ENCODE data around the gene CEP104. TPM values are rescaled to one million over a fixed set of nuclear protein-coding genes. Genes with fewer than 3 reads are reported as not detected.

Gene CEP104
- total and polyA plus RNA-seq, 10 of the 15 experiments (the other 5 are each of a cell fraction or from before 2014, with no cell fraction given) = 7.2 to 34.8 (median 19.3) TPM

GRCh38 chr1:3787745-3788605 is 69.0 kb downstream of the CEP104 start:
- RAD21 ChIA-PET (ENCODE audit: unreplicated experiment) = no interaction called here
- Histone ChIP-seq H3K9me3 (replicated peaks; ENCODE audit: control insufficient read depth, insufficient read depth, low read length) (no peaks in the 10 kb centered on the region), H3K4me2 (ENCODE audit: control insufficient read depth, insufficient read depth) (no peak overlapping the region), H3K4me1 (ENCODE audit: control insufficient read depth, insufficient read depth, low read length) (peaks cover 14% of the 10 kb centered on the region), H3K27ac (ENCODE audit: control insufficient read depth, insufficient read depth) (no peak overlapping the region), H3K4me3 (no peak overlapping the region), H3K27me3 (replicated peaks in 1 of 2; ENCODE audit: control insufficient read depth in 2 of 2, insufficient read depth in 2 of 2, low read length in 1 of 2) (no peaks in the 10 kb centered on the region), H2AFZ (ENCODE audit: control insufficient read depth, low read depth, low read length) (no peak overlapping the region), H3K9ac (ENCODE audit: control insufficient read depth, insufficient read depth, low read length) (no peak overlapping the region), H3K79me2 (ENCODE audit: control insufficient read depth, insufficient read depth, low read length) (peaks cover 13% of the 10 kb centered on the region), H3K36me3 (ENCODE audit: control insufficient read depth in 2 of 2, insufficient read depth in 2 of 2, low read length in 1 of 2) (peaks cover 19 to 20% of the 10 kb centered on the region in 2 experiments), H4K20me1 (ENCODE audit: control insufficient read depth, insufficient read depth) (no peaks in the 10 kb centered on the region)
- intact Hi-C loops (cut with micrococcal nuclease; ENCODE audit: unreplicated experiment) (no loop called here), in situ Hi-C loops (cut with MboI) (no loop called here)
- no TSS peak for BruUV-seq (replicated peaks)
- WGBS (ENCODE audit: insufficient coverage, insufficient replicate concordance, low lambda C conversion rate, missing lambda C conversion rate) = 52% methylated on average over 26 of the region's 26 CpGs
- FAIRE-seq (no peak), ATAC-seq (no peak), DNase-seq (ENCODE audit: low read depth, low spot score) (no peak)
- TF ChIP-seq NR2C2 (IDR thresholded peaks at IDR 0.05; ENCODE audit: borderline replicate concordance, control insufficient read depth, insufficient read length, low read depth) (no peak), CHD1 (IDR thresholded peaks at IDR 0.05; ENCODE audit: low read depth, low read length) (no peak)
- CTCF ChIA-PET = interaction anchor here (0.7 kb wide), 2 partner anchors 8 to 14 kb away, joined by 3 read pairs; partner anchors contain the start of gene LRRC47
- SMC1A ChIA-PET (ENCODE audit: uncharacterized antibody, unreplicated experiment) = no interaction called here
- POLR2A ChIA-PET = no interaction called here

DNA sequence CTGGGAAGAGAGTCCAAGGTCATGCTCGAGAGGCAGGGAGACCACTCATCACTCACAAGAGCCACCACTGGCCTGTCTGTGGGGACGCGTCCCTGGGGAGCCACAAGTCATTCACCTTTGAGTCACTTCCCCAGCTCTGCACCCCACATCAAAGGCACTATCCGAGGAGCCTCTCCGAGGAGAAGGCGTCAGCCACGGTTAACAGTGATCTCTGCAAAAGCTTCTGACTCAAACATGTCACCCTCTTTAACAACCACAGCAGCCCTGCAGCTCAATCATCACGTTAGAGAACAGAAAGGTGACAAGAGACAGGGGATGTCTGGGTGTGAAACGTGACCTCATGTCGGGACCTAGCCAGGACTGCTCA is 69.7 kb downstream of the CEP104 start:
- DNase-seq (ENCODE audit: low read depth, low spot score) = no peak
- Histone ChIP-seq H3K79me2 (ENCODE audit: control insufficient read depth, insufficient read depth, low read length) (peaks cover 9% of the 10 kb centered on the region), H3K4me3 (no peak overlapping the region), H3K9me3 (replicated peaks; ENCODE audit: control insufficient read depth, insufficient read depth, low read length) (no peaks in the 10 kb centered on the region), H3K4me1 (ENCODE audit: control insufficient read depth, insufficient read depth, low read length) (peaks cover 14% of the 10 kb centered on the region), H3K36me3 (ENCODE audit: control insufficient read depth in 2 of 2, insufficient read depth in 2 of 2, low read length in 1 of 2) (peaks cover 19 to 20% of the 10 kb centered on the region in 2 experiments), H3K4me2 (ENCODE audit: control insufficient read depth, insufficient read depth) (no peak overlapping the region), H3K27ac (ENCODE audit: control insufficient read depth, insufficient read depth) (no peak overlapping the region), H4K20me1 (ENCODE audit: control insufficient read depth, insufficient read depth) (no peaks in the 10 kb centered on the region), H3K9ac (ENCODE audit: control insufficient read depth, insufficient read depth, low read length) (no peak overlapping the region), H3K27me3 (replicated peaks in 1 of 2; ENCODE audit: control insufficient read depth in 2 of 2, insufficient read depth in 2 of 2, low read length in 1 of 2) (no peaks in the 10 kb centered on the region), H2AFZ (ENCODE audit: control insufficient read depth, low read depth, low read length) (no peak overlapping the region)
- ChIA-PET CTCF (interaction anchor here (0.7 kb wide), 2 partner anchors 9 to 14 kb away, joined by 3 read pairs; partner anchors contain the start of gene LRRC47), SMC1A (ENCODE audit: uncharacterized antibody, unreplicated experiment) (no interaction called here), RAD21 (ENCODE audit: unreplicated experiment) (no interaction called here), POLR2A (interaction anchor here (0.6 kb wide), 1 partner anchor 77 kb away, joined by 3 read pairs; no protein-coding TSS in a partner anchor)
- FAIRE-seq = no peak
- WGBS (ENCODE audit: insufficient coverage, insufficient replicate concordance, low lambda C conversion rate, missing lambda C conversion rate) = 3% methylated on average over 10 of the region's 10 CpGs
- in situ Hi-C loops (cut with MboI) (no loop called here), intact Hi-C loops (cut with micrococcal nuclease; ENCODE audit: unreplicated experiment) (no loop called here)
- ATAC-seq = peak; percentile 92
- BruUV-seq (replicated peaks) = no TSS peak
- TF ChIP-seq, protein P1, sequence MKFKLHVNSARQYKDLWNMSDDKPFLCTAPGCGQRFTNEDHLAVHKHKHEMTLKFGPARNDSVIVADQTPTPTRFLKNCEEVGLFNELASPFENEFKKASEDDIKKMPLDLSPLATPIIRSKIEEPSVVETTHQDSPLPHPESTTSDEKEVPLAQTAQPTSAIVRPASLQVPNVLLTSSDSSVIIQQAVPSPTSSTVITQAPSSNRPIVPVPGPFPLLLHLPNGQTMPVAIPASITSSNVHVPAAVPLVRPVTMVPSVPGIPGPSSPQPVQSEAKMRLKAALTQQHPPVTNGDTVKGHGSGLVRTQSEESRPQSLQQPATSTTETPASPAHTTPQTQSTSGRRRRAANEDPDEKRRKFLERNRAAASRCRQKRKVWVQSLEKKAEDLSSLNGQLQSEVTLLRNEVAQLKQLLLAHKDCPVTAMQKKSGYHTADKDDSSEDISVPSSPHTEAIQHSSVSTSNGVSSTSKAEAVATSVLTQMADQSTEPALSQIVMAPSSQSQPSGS (IDR thresholded peaks at IDR 0.05; ENCODE audit: low read length) = peak; percentile 75
- TF ChIP-seq ZSCAN29 (IDR thresholded peaks at IDR 0.05) (no peak), CHD2 (IDR thresholded peaks at IDR 0.05; ENCODE audit: borderline replicate concordance, low read depth, low read length) (0 out of 2 replicates have a peak, but pooled peaks have one; percentile 27), IKZF1 (conservative IDR thresholded peaks at IDR 0.05) (peak; percentile 55; the same call in 1 of the 2 replicates), SIX5 (IDR thresholded peaks at IDR 0.05; ENCODE audit: low read depth, low read length, severe bottlenecking) (no peak), RUNX3 (IDR thresholded peaks at IDR 0.05; ENCODE audit: low read length) (peak; percentile 98), PML (IDR thresholded peaks at IDR 0.05; ENCODE audit: low read length) (peak; percentile 41; the same call in 1 of the 2 replicates), IRF4 (IDR thresholded peaks at IDR 0.05; ENCODE audit: low read depth, low read length) (peak; percentile 85), TAF1 (IDR thresholded peaks at IDR 0.05; ENCODE audit: borderline replicate concordance, low read depth, low read length) (no peak)
- TF ChIP-seq, protein P2, sequence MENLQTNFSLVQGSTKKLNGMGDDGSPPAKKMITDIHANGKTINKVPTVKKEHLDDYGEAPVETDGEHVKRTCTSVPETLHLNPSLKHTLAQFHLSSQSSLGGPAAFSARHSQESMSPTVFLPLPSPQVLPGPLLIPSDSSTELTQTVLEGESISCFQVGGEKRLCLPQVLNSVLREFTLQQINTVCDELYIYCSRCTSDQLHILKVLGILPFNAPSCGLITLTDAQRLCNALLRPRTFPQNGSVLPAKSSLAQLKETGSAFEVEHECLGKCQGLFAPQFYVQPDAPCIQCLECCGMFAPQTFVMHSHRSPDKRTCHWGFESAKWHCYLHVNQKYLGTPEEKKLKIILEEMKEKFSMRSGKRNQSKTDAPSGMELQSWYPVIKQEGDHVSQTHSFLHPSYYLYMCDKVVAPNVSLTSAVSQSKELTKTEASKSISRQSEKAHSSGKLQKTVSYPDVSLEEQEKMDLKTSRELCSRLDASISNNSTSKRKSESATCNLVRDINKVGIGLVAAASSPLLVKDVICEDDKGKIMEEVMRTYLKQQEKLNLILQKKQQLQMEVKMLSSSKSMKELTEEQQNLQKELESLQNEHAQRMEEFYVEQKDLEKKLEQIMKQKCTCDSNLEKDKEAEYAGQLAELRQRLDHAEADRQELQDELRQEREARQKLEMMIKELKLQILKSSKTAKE (IDR thresholded peaks at IDR 0.05; ENCODE audit: low read depth, poor library complexity, severe bottlenecking) = peak; percentile 88
